ENCODE results near the gene LRMDA. TPM values are rescaled to one million over a fixed set of nuclear protein-coding genes. Genes with fewer than 3 reads are reported as not detected.

Gene LRMDA
- total RNA-seq, 4 donors from 2014 or later = 0.88 to 14.1 (median 5.1) TPM; not detected in 1

GRCh38 chr10:76117949-76118348 lies 686.5 kb downstream of the LRMDA start:
- H3K27me3 ChIP-seq = no peaks in the 10 kb centered on the region
- H3K4me3 ChIP-seq = no peak overlapping the region
- peaks cover 0 to 5% (median 0%) of the 10 kb centered on the region in 3 donors for H3K4me1 ChIP-seq
- TF ChIP-seq POLR2A (IDR thresholded peaks at IDR 0.05) (no peak), CTCF (IDR thresholded peaks at IDR 0.05) (no peak)
- no peak overlapping the region for H3K27ac ChIP-seq
- H3K36me3 ChIP-seq = no peaks in the 10 kb centered on the region
- no peak for DNase-seq
- H3K9me3 ChIP-seq = no peaks in the 10 kb centered on the region
- intact Hi-C loops (cut with DNase I) = no loop called here

GRCh38 chr10:76119036-76119435 lies 687.6 kb downstream of the LRMDA start:
- intact Hi-C loops (cut with DNase I) = no loop called here
- Histone ChIP-seq H3K4me1 (peaks cover 0 to 5% (median 0%) of the 10 kb centered on the region in 3 donors), H3K27me3 (no peaks in the 10 kb centered on the region), H3K4me3 (no peak overlapping the region), H3K36me3 (no peaks in the 10 kb centered on the region), H3K27ac (no peak overlapping the region), H3K9me3 (no peaks in the 10 kb centered on the region)
- DNase-seq = no peak
- no peak for TF ChIP-seq CTCF (IDR thresholded peaks at IDR 0.05)
- TF ChIP-seq POLR2A (IDR thresholded peaks at IDR 0.05) = no peak
- 81 to 88% methylated on average over 2 of the region's 2 CpGs for WGBS, 2 donors

- no peaks in the 10 kb centered on the region for H3K27me3 ChIP-seq
- H3K9me3 ChIP-seq = no peaks in the 10 kb centered on the region
- H3K4me3 ChIP-seq = no peak overlapping the region
- no peak overlapping the region for H3K27ac ChIP-seq
- TF ChIP-seq CTCF (IDR thresholded peaks at IDR 0.05) = no peak
- TF ChIP-seq POLR2A (IDR thresholded peaks at IDR 0.05) = no peak
- 43 to 50% methylated on average over 1 of the region's 1 CpG for WGBS, 2 donors
- peaks cover 0 to 5% (median 0%) of the 10 kb centered on the region in 3 donors for H3K4me1 ChIP-seq
- no peaks in the 10 kb centered on the region for H3K36me3 ChIP-seq
- no peak for DNase-seq
- intact Hi-C loops (cut with DNase I) = no loop called here
Measured at GRCh38 chr10:76119515-76119914, 688.1 kb downstream of the LRMDA start.

GRCh38 chr10:76122056-76122455 lies 690.6 kb downstream of the LRMDA start:
- WGBS, 2 donors = 76 to 89% methylated on average over 4 of the region's 4 CpGs
- Histone ChIP-seq H3K27me3 (no peaks in the 10 kb centered on the region), H3K27ac (no peak overlapping the region), H3K36me3 (no peaks in the 10 kb centered on the region), H3K4me3 (no peak overlapping the region), H3K9me3 (no peaks in the 10 kb centered on the region), H3K4me1 (no peaks in the 10 kb centered on the region)
- DNase-seq = no peak
- intact Hi-C loops (cut with DNase I) = no loop called here
- TF ChIP-seq POLR2A (IDR thresholded peaks at IDR 0.05) (no peak), CTCF (IDR thresholded peaks at IDR 0.05) (no peak)

- intact Hi-C loops (cut with DNase I) = no loop called here
- no peak for DNase-seq
- 27 to 40% methylated on average over 1 of the region's 1 CpG for WGBS, 2 donors
Measured at GRCh38 chr10:76124280-76124679, 692.9 kb downstream of the LRMDA start.

More at GRCh38 chr10:76124280-76124679, 692.9 kb downstream of the LRMDA start:
- no peak overlapping the region for H3K4me3 ChIP-seq
- H3K4me1 ChIP-seq = no peaks in the 10 kb centered on the region
- H3K27me3 ChIP-seq = no peaks in the 10 kb centered on the region
- no peaks in the 10 kb centered on the region for H3K9me3 ChIP-seq
- no peak overlapping the region for H3K27ac ChIP-seq
- H3K36me3 ChIP-seq = no peaks in the 10 kb centered on the region
- TF ChIP-seq POLR2A (IDR thresholded peaks at IDR 0.05) (no peak), CTCF (IDR thresholded peaks at IDR 0.05) (no peak)
